ENCODE measurements around the gene SREK1. TPM values are rescaled to one million over a fixed set of nuclear protein-coding genes. Genes with fewer than 3 reads are reported as not detected.

Gene SREK1
- total and polyA plus RNA-seq, 2 donors (not counting 3 experiments of a cell fraction or from before 2014, with no cell fraction given), result 27.4 to 78.6 TPM

- FAIRE-seq, result no peak
- Histone ChIP-seq H2AFZ (ENCODE audit: low read depth, low read length) (no peak overlapping the region), H3K4me3 (replicated peaks in 1 of 3; ENCODE audit: insufficient read depth in 1 of 3, low read depth in 1 of 3, low read length in 3 of 3) (no peak overlapping the region), H3K9me1 (replicated peaks; ENCODE audit: control insufficient read depth, extremely low read depth, insufficient read depth, low read length) (no peaks in the 10 kb centered on the region), H3K4me2 (ENCODE audit: insufficient read depth, low read length) (no peak overlapping the region), H3K9ac (replicated peaks; ENCODE audit: extremely low read depth, insufficient read depth, low read length) (no peak overlapping the region), H3K79me2 (ENCODE audit: control insufficient read depth, insufficient read depth, low read length) (no peaks in the 10 kb centered on the region), H3K27me3 (ENCODE audit: control insufficient read depth in 2 of 2, insufficient read depth in 2 of 2, low read length in 2 of 2) (peaks cover 0 to 4% of the 10 kb centered on the region in 2 experiments), H3K4me1 (ENCODE audit: control insufficient read depth, extremely low read depth, insufficient read depth, low read length) (no peaks in the 10 kb centered on the region), H3K9me3 (replicated peaks; ENCODE audit: control insufficient read depth, insufficient read depth, low read length) (no peaks in the 10 kb centered on the region), H3K27ac (ENCODE audit: insufficient read depth, low read depth, low read length) (no peak overlapping the region), H4K20me1 (replicated peaks; ENCODE audit: control insufficient read depth, extremely low read depth, insufficient read depth, low read length) (no peaks in the 10 kb centered on the region), H3K36me3 (ENCODE audit: control insufficient read depth in 2 of 2, extremely low read depth in 1 of 2, insufficient read depth in 2 of 2, low read length in 2 of 2) (no peaks in the 10 kb centered on the region)
- ChIA-PET CTCF (interaction anchor here (1.4 kb wide), 1 partner anchor 19 kb away, joined by 3 read pairs; no protein-coding TSS in a partner anchor), POLR2A (no interaction called here)
- intact Hi-C loops (cut with micrococcal nuclease) (no loop called here), dilution Hi-C loops (cut with MboI; ENCODE audit: extremely low pct_ligation_motif_present, low sequenced_read_pairs) (no loop called here)
- TF ChIP-seq JUN (IDR thresholded peaks at IDR 0.05; ENCODE audit: borderline replicate concordance, insufficient read depth, insufficient read length, low read depth) (no peak), POLR2AphosphoS5 (IDR thresholded peaks at IDR 0.05; ENCODE audit: insufficient read depth, low read depth, low read length) (no peak)
- no peak for DNase-seq (ENCODE audit: low read depth, low spot score)
- no TSS peak for BruUV-seq (replicated peaks)
These were observed 80.9 kb downstream of the SREK1 start for GRCh38 chr5:66224773-66225553.

- Histone ChIP-seq H3K4me3 (replicated peaks in 1 of 3; ENCODE audit: insufficient read depth in 1 of 3, low read depth in 1 of 3, low read length in 3 of 3) (no peak overlapping the region), H3K9me1 (replicated peaks; ENCODE audit: control insufficient read depth, extremely low read depth, insufficient read depth, low read length) (no peaks in the 10 kb centered on the region), H3K9ac (replicated peaks; ENCODE audit: extremely low read depth, insufficient read depth, low read length) (no peak overlapping the region), H3K9me3 (replicated peaks; ENCODE audit: control insufficient read depth, insufficient read depth, low read length) (no peaks in the 10 kb centered on the region), H4K20me1 (replicated peaks; ENCODE audit: control insufficient read depth, extremely low read depth, insufficient read depth, low read length) (no peaks in the 10 kb centered on the region), H3K36me3 (ENCODE audit: control insufficient read depth in 2 of 2, extremely low read depth in 1 of 2, insufficient read depth in 2 of 2, low read length in 2 of 2) (no peaks in the 10 kb centered on the region), H2AFZ (ENCODE audit: low read depth, low read length) (no peak overlapping the region), H3K79me2 (ENCODE audit: control insufficient read depth, insufficient read depth, low read length) (no peaks in the 10 kb centered on the region), H3K27ac (ENCODE audit: insufficient read depth, low read depth, low read length) (no peak overlapping the region), H3K4me2 (ENCODE audit: insufficient read depth, low read length) (no peak overlapping the region), H3K27me3 (ENCODE audit: control insufficient read depth in 2 of 2, insufficient read depth in 2 of 2, low read length in 2 of 2) (peaks cover 0 to 5% of the 10 kb centered on the region in 2 experiments), H3K4me1 (ENCODE audit: control insufficient read depth, extremely low read depth, insufficient read depth, low read length) (no peaks in the 10 kb centered on the region)
- BruUV-seq (replicated peaks), result no TSS peak
- DNase-seq (ENCODE audit: low read depth, low spot score) (peak; percentile 4), FAIRE-seq (no peak)
- CTCF ChIA-PET, result no interaction called here
- dilution Hi-C loops (cut with MboI; ENCODE audit: extremely low pct_ligation_motif_present, low sequenced_read_pairs) (no loop called here), intact Hi-C loops (cut with micrococcal nuclease) (no loop called here)
- POLR2A ChIA-PET, result no interaction called here
- TF ChIP-seq GATA2 (IDR thresholded peaks at IDR 0.05; ENCODE audit: insufficient read depth, insufficient read length, low read depth, low read length) (no peak), MAX (IDR thresholded peaks at IDR 0.05; ENCODE audit: insufficient read depth, insufficient read length) (no peak), POLR2A (IDR thresholded peaks at IDR 0.05; ENCODE audit: low read depth, low read length) (no peak), EZH2 (IDR thresholded peaks at IDR 0.05; ENCODE audit: borderline replicate concordance, low read depth, low read length, severe bottlenecking) (no peak)
These were observed 86.5 kb downstream of the SREK1 start for GRCh38 chr5:66230551-66230950.
